A549 treated with GW870086 at 1 μM for 4 hours (cell line): ENCODE results near the gene WAC. TPM values are rescaled to one million over a fixed set of nuclear protein-coding genes. Genes with fewer than 3 reads are reported as not detected.

Source experiments
- total RNA-seq: library from RNA; stranded (reverse); fragments of 200-300 nt; extraction: Qiagen RNA extraction; gene quantifications from 5 replicates; pipeline ENCODE4 v1.2.3, GENCODE V29; 2022; ENCODE audit warnings: low read depth

The WAC gene, protein sequence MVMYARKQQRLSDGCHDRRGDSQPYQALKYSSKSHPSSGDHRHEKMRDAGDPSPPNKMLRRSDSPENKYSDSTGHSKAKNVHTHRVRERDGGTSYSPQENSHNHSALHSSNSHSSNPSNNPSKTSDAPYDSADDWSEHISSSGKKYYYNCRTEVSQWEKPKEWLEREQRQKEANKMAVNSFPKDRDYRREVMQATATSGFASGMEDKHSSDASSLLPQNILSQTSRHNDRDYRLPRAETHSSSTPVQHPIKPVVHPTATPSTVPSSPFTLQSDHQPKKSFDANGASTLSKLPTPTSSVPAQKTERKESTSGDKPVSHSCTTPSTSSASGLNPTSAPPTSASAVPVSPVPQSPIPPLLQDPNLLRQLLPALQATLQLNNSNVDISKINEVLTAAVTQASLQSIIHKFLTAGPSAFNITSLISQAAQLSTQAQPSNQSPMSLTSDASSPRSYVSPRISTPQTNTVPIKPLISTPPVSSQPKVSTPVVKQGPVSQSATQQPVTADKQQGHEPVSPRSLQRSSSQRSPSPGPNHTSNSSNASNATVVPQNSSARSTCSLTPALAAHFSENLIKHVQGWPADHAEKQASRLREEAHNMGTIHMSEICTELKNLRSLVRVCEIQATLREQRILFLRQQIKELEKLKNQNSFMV
- total RNA-seq: 53.9 to 74.9 TPM (median 73.1 TPM) in 5 replicates

DNA sequence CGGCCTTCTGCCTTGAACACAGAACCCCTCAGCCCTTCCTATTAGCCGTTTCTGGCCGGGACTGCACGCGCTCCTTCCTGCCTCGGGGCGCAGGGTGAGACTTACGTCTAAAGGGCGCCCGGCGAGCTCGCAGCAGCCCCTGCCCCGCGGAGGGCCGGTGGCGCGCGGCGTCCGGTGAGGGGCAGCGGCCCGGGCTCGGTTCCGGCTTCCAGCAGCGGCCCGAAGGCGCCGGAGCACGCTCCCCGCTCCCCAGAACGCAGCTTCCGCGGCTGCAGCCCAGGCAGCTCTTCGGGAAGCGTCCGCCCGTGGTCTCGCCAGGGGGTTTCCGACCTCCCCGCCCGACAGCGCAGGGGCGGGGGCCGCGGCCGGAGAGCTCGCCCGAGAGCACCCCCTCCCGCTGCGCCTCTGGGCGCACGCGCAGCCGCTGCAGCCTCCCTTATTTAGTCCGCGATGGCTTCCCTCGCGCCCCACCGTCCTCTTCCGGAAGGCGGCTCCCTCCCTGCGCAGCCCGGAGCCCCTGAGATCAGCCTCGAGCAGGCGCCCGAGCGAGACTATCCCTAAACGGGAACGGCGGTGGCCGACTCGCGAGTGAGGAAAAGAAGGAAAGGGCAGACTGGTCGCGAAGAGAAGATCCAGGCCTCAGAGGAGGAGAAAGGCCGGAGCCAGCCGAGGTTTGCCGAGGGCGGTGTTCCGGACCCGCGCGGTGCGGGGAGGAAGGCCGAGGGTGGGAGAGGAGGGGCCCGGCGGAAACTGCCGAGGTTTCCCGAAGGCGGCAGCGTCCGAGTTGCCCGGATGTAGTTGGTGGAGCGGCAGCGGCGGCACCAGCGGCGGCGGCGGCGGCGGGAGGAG is at the start of gene WAC:
TSS of gene WAC (plus strand) at position 782 of the 849 bp plus-strand sequence. CDS start 462 bp downstream, outside the sequence.

Other genes starting within 250 kb of the WAC start
- 0.10 to 0.21 TPM (median 0.11 TPM) in 4 of 5 replicates, not detected in the other for gene MPP7, start 230.1 kb upstream of the WAC start, total RNA-seq
- 12.4 to 16.5 TPM (median 14.3 TPM) in 5 replicates for gene BAMBI, start 144.4 kb downstream of the WAC start, total RNA-seq